ENCODE results near the gene FBXW5.

FBXW5 gene

DNA sequence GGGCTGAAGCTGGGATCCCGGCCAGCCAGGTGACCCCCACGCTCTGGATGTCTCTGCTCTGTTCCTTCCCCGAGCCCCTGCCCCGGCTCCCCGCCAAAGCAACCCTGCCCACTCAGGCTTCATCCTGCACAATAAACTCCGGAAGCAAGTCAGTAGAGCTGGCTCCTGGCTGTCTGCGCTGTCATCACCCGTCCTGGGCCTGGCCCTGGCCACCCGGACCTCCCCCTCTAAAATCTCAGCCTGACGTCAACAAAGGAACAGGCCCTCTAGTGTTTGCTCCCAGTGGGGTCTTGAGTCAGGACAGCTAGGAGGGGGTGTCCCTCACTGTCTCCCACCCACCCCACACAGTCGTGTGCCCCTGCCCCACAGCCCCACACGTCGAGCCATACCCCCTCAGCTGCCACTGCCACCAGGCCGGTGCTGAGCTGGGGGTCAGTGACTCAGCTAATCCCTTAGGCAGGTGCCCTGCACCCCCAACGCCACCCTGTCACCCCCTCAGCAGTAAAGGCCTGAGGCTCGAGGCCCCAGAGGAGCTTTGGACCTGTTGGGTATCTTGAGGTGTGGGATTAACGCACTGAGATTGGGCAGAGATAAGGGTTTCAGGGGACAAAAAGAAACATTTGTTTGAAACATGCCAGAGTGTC is 37.2 kb upstream of the FBXW5 start:
- no peak overlapping the region for H3K4me3 ChIP-seq (ENCODE audit: low read depth, low read length)
- TF ChIP-seq, protein P1, sequence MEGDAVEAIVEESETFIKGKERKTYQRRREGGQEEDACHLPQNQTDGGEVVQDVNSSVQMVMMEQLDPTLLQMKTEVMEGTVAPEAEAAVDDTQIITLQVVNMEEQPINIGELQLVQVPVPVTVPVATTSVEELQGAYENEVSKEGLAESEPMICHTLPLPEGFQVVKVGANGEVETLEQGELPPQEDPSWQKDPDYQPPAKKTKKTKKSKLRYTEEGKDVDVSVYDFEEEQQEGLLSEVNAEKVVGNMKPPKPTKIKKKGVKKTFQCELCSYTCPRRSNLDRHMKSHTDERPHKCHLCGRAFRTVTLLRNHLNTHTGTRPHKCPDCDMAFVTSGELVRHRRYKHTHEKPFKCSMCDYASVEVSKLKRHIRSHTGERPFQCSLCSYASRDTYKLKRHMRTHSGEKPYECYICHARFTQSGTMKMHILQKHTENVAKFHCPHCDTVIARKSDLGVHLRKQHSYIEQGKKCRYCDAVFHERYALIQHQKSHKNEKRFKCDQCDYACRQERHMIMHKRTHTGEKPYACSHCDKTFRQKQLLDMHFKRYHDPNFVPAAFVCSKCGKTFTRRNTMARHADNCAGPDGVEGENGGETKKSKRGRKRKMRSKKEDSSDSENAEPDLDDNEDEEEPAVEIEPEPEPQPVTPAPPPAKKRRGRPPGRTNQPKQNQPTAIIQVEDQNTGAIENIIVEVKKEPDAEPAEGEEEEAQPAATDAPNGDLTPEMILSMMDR (IDR thresholded peaks at IDR 0.05; ENCODE audit: insufficient read depth, low read length, missing control alignments): no peak
- DNase-seq (ENCODE audit: low read depth, low spot score): no peak
- POLR2A ChIA-PET: no interaction called here
- CTCF ChIA-PET: no interaction called here

DNA sequence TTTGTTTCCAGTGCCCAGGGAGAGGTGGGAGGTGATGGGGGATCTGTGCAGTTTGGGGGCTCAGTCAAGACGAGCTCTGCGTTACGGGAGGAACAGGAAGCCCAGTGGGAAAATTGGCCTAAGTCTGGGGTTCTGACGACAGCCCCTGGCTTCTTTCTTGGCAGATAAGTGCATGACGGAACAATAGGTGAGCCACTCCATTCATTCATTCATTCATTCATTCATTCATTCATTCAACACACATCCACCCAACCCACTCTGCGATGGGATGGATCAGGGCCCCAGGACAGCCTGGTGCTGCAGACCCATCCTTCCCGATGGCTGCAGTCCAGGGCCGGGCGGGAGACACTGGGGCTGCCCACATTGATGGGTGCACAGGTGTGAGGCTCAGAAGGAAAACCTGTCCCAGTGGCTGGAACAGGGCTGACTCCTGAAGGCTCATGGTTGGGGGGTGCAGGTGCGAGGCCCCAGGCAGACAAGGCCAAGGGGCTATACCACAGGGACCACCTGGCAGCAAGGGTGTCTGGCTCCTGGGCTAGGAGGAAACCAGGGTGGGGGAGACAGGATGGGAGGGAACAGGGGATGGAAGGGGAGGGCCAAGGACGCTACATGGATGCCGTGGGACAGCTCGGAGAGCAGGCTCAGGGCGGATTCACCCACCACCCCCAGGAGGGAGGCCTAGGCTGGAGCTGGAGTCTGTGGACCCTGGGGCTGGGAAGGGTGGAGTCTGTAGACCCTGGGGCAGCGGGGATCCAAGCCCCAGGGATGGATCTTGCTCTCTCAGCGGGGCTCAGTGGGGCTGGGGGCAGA is 36.3 kb upstream of the FBXW5 start:
- ChIA-PET POLR2A (no interaction called here), CTCF (interaction anchor here (0.6 kb wide), 1 partner anchor 48 kb away, joined by 3 read pairs; no protein-coding TSS in a partner anchor)
- H3K4me3 ChIP-seq (ENCODE audit: low read depth, low read length): no peak overlapping the region
- DNase-seq (ENCODE audit: low read depth, low spot score): no peak
- TF ChIP-seq, protein P1 (IDR thresholded peaks at IDR 0.05; ENCODE audit: insufficient read depth, low read length, missing control alignments): no peak

DNA sequence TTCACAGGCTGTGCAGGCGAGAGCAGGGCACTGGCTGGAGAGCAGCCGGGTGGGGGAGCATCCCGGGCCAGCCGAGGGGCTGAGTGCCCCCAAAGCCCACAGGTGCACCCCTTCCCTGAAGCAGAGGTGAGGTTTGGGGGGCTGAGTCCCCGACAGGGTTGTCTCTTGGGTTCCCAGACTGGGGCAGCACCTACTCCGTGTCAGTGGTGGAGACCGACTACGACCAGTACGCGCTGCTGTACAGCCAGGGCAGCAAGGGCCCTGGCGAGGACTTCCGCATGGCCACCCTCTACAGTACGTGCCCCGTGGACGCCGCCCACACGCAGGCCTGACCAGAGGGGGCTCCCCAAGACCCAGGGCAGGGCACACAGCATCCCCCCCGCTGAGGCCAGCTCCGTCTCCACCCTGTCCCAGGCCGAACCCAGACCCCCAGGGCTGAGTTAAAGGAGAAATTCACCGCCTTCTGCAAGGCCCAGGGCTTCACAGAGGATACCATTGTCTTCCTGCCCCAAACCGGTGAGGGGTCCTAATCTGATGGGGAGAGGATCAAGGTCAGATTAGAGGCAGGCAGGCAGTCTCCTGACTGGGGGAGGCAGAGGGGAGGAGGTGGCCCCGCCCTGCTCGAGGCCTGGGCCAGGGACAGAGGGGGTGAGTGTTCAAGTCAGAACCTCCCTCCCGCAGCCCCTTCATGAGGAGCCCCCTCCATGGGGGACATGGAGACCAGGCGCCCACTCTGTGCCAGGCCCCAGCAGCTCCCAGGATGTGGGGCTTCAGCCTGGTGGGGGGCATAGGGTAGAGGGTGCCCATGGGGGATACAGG is 35.4 kb upstream of the FBXW5 start:
- TF ChIP-seq, protein P1 (IDR thresholded peaks at IDR 0.05; ENCODE audit: insufficient read depth, low read length, missing control alignments): no peak
- POLR2A ChIA-PET: no interaction called here
- no peak for DNase-seq (ENCODE audit: low read depth, low spot score)
- CTCF ChIA-PET: no interaction called here
- no peak overlapping the region for H3K4me3 ChIP-seq (ENCODE audit: low read depth, low read length)

DNA sequence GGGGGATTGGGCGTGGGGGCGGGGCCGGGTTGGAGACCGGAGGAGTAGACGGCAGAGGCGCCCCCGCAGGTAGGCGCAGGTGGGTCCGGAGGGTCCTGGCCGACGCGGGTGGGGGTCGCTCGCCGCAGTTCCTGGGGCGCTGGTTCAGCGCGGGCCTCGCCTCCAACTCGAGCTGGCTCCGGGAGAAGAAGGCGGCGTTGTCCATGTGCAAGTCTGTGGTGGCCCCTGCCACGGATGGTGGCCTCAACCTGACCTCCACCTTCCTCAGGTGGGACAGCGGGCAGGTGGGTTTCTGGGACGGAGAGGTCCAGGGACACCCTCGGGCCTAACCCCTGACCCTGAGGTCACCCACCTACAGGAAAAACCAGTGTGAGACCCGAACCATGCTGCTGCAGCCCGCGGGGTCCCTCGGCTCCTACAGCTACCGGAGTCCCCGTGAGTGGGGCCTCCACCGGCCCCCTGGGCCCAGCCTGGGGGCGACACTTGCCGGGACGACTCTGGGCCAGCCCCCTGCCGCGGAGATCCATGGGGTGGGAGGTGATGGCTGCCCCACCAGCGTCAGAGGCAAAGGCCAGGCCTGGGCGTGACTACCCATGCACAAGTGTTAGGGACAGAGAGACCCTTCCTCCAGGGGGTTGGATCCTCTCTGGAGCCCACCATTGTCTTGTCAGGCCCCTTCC is 34.5 kb upstream of the FBXW5 start:
- CTCF ChIA-PET: no interaction called here
- no peak for DNase-seq (ENCODE audit: low read depth, low spot score)
- TF ChIP-seq, protein P1 (IDR thresholded peaks at IDR 0.05; ENCODE audit: insufficient read depth, low read length, missing control alignments): no peak
- no peak overlapping the region for H3K4me3 ChIP-seq (ENCODE audit: low read depth, low read length)
- POLR2A ChIA-PET: no interaction called here

DNA sequence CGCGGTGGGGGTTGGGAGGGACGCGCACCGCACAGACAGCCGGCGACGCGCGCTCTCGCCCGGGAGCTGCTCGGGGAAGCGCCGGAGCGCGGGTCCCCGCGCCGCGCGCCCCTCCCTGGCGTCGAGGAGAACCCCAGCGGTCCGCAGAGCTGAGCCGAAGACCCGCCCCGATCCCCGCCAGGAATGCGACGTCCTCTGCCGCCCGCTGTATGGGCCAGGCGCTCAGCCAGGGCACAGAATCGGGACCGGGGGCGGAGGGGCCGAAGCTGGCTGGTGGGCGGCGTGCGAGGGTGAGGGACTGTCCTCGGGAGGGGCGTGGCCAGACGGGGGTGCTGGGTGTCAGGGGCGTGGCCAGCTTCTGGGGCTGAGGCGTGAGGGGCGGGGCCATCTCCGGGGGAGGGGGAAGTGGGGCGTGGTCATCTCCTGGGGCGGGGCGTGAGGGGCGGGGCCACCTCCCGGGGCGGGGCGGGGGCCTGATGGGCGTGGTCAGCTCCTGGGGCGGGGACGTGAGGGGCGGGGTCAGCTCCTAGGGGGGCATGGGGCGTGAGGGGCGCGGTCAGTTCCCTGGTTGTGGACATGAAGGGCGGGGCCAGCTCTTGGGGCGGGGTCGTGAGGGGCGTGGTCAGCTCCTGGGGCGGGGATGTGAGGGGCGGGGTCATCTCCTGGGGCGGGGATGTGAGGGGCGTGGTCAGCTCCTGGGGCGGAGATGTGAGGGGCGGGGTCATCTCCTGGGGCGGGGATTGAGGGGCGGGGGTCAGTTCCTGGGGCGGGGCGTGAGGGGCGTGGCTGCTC is 33.7 kb upstream of the FBXW5 start:
- peak overlapping the region; percentile 55 for H3K4me3 ChIP-seq (ENCODE audit: low read depth, low read length)
- CTCF ChIA-PET: interaction anchor here (0.7 kb wide), 1 partner anchor 34 kb away, joined by 4 read pairs; no protein-coding TSS in a partner anchor

More for the DNA sequence above, 33.7 kb upstream of the FBXW5 start:
- TF ChIP-seq, protein P1 (IDR thresholded peaks at IDR 0.05; ENCODE audit: insufficient read depth, low read length, missing control alignments): no peak
- POLR2A ChIA-PET: no interaction called here
- DNase-seq (ENCODE audit: low read depth, low spot score): no peak
